Measurements from ENCODE around the gene CARD11. TPM values are rescaled to one million over a fixed set of nuclear protein-coding genes. Genes with fewer than 3 reads are reported as not detected.

Gene CARD11
- total RNA-seq, 1 experiment from 2014 or later = 0.43 TPM

DNA sequence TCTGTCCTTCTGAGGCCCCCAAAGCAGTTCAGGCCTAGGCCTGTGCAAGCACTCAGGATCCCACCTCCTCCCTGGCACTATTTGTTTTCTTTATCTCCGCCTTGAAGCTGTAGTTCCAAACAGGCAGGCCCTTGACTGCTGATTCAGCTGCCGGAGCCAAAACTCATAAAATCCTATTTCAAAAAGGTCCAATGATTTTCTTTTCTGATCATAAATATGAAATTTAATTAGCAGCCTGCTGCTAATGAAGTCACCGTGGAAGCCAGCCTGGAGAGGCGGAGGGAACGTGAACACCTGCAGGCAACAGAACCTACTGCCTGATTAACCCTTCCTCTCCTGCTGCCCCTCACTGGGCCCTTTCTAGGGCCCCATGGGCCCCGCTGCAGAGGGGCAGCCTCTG is 60.1 kb downstream of the CARD11 start:
- no peak for DNase-seq (ENCODE audit: low read depth)

- DNase-seq (ENCODE audit: low read depth) = no peak
Observed at GRCh38 chr7:2982831-2983230, 60.8 kb downstream of the CARD11 start.

DNA sequence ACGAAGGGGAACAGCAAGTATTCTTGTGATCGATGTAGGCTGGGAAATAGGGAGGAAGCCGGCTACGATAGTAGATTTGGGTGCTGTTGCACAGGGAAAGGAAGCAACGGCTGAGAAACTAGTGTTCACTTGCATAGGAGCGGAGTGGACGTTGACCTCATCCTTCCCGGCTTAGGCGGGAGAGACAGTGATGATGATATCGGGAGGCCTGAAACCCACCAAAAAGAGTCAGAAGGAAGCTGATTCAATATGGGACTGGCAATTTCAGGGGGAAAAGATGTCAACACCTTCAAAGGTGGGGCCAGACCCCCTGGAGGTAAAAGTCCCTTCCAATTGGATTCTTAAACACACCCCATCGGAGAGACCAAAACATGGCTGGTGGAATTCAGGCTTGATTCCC is 61.3 kb downstream of the CARD11 start:
- DNase-seq (ENCODE audit: low read depth) = no peak

- no peak for DNase-seq (ENCODE audit: low read depth)
Observed at GRCh38 chr7:2981103-2981480, 62.6 kb downstream of the CARD11 start.

DNA sequence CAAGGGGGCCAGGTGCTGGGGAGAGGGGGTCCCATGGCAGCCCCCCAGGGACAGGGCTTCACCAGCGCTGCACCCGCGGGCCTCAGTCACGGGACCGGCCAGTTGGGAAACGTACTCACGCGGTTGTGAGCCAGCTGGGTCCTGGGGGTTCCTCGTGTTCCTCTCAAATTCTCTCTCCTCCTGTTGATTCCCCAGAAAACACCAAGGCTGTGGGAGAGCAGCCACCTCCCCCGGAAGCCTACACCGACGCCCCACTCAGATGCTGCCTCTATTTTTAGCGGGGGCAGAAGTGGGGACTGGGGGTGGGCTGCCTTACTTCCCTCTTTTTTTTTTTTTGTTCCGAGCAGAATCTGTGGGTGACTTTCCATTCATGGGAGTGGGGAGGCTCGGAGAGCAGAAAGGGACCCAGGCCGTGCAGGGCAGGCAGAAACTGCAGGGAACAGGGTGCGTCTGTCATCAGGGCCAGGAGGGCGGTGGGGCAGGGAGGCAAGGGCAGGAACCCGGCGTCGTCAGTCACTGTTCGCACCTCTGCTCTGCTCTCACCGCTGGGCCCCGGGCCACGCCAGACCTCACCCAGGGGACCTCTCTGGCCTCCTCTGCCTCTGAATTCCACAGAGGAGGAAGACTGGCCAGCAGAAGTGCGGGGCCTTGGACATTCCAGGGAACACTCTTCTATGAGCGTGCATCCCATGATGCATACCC is 63.1 kb downstream of the CARD11 start:
- DNase-seq (ENCODE audit: low read depth) = no peak

DNA sequence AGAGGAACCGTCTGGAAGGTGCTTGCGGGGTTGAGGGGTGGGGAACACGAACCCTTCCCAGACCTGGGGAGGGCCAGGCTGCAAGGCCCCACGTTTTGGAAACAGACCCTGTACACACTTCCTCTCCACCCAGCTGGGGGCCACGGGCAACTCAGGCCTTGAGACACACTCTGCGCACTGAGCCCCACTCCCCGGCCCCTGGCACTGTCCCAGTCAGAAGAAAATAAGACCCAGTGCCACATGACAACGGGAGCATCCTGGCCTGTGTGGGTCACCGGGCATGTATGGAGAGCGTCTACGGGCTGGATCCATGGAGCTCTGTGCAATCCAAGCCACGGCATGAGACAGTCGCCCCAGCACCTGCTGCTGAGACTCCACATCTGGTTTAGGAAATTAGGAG is 63.7 kb downstream of the CARD11 start:
- DNase-seq (ENCODE audit: low read depth) = no peak

DNA sequence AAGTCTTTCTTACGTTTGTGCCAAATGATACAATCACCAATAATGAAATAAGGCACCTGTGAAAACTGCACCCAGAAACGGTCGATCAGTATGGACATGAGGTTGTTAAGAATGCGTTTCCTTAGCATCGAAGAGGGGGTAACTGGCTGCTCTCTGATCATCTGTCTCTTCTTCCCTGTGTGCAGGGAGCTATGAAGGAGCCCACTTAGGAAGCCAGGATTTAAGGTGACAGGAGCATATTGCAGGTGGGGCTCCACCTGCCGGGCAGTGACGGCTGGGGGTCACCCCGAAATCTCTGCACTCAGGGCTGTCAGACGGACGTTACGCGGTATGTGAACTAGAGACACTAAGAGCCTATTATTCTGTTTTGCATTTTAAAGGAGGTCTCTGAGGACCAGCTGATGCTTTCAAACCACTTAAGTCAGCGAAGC is 64.5 kb downstream of the CARD11 start:
- no peak for DNase-seq (ENCODE audit: low read depth)

GRCh38 chr7:2978408-2978807 is 65.3 kb downstream of the CARD11 start:
- no peak for DNase-seq (ENCODE audit: low read depth)

DNA sequence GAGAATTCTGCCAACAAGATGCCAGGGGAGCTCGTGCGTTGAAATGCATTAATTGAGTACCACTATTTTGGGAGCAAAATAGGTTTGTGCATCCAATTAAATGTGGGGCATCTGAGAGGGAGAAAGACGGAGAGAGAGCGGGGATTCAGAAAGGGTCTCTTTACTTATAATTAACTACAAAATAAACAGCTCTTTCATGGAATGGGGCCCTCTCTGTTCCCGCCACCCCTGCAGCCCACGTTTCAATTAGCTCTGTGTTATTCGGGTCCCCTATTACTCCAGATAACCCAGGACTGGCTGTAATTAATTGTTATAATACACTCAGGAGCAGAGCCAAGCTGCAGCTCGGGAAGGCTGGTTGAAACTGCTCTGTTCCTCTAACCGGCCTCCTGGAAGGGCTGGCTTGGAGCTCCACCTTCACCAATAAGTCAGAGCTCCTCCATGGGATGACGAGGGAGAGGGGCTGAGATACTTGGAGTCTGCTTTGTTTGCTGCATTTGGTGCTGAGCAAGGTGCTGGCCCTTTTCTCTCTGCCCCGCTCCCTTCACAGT is 67.8 kb downstream of the CARD11 start:
- no peak for DNase-seq (ENCODE audit: low read depth)

GRCh38 chr7:2974093-2974819 is 69.4 kb downstream of the CARD11 start:
- DNase-seq (ENCODE audit: low read depth) = no peak

GRCh38 chr7:2972835-2973161 is 70.9 kb downstream of the CARD11 start:
- no peak for DNase-seq (ENCODE audit: low read depth)

- DNase-seq (ENCODE audit: low read depth) = no peak
Observed at GRCh38 chr7:2971914-2972834, 71.5 kb downstream of the CARD11 start.

DNA sequence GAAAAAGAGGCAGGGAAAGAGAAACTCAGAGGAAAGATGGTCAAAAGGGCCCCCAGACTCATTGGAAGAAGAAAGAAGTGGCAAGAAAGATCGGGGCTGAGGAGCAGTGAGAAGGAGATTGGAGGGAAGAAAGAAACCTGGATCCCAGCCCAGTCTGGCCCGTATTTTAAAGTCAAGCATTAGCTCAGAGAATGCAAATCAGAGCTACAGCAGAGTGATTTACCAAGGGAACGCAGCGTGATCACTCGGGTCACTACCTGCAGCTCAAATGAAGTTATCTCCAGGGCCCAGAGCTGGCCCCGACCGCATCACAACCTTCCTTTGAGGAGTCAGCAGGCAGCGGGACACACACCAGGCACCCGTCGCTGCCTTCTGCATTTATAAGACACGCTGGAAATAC is 72.8 kb downstream of the CARD11 start:
- DNase-seq (ENCODE audit: low read depth) = no peak

GRCh38 chr7:2970307-2970664 is 73.4 kb downstream of the CARD11 start:
- DNase-seq (ENCODE audit: low read depth) = no peak

GRCh38 chr7:2969398-2970306 is 74.0 kb downstream of the CARD11 start:
- no peak for DNase-seq (ENCODE audit: low read depth)

- DNase-seq (ENCODE audit: low read depth) = no peak
Observed at GRCh38 chr7:2968616-2969397, 74.9 kb downstream of the CARD11 start.

- DNase-seq (ENCODE audit: low read depth) = no peak
Observed at GRCh38 chr7:2968176-2968575, 75.5 kb downstream of the CARD11 start.

DNA sequence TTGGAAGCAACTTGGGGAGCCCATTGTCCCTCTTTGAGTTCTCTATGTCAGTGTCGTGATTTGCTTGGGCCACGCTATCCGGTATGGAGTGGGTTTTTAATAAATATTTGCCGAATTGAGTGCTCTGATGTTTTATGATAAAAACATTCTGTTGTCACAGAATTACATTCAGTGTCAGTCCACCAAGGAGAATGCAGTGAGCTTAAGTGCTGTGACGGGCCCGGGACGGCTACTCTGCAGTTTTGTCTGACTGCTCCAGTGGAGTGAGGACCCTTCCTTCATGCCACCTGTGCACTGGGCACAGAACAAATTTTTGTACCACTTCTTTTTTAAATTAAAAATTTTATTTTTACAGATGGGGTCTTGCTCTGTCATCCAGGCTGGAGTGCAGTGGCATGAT is 76.0 kb downstream of the CARD11 start:
- DNase-seq (ENCODE audit: low read depth) = no peak

DNA sequence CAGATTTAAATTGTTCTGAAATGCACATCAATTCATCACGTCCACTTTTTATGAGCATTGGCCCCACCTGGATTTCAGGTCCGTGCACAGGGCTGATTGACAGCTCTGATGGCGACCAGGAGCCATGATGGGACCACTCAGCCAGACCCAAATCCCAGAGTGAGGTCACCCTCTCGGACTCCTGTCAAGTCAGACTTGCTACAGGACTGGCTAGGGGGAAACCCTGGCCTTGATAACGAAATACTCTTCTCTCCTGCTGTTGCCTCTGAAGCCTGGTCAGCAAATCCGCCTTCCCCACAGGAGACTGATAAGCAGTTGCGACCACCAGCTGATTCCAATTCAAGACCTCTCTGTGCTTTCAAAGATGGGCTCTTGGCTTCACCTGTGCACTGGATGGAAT is 76.4 kb downstream of the CARD11 start:
- DNase-seq (ENCODE audit: low read depth) = no peak

- DNase-seq (ENCODE audit: low read depth) = no peak
Observed at GRCh38 chr7:2966466-2967078, 77.1 kb downstream of the CARD11 start.

All from HT1080 (cell line).